H9 (cell line): ENCODE measurements around the gene PC. TPM values are rescaled to one million over a fixed set of nuclear protein-coding genes. Genes with fewer than 3 reads are reported as not detected.

Experiments used
- DNase-seq: peaks from one replicate; pipeline ENCODE4 v3.0.0-alpha.2; 2017
- H2AFZ ChIP-seq: one replicate; pipeline ENCODE4 v1.6.1; 2013; ENCODE audit warnings: mild to moderate bottlenecking, low read length, control low read depth, moderate library complexity
- H2AK5ac ChIP-seq: 2 replicates; pipeline ENCODE4 v1.6.1; 2013; ENCODE audit warnings: low read length, control low read depth, mixed read lengths; ENCODE audit not compliant: insufficient read length
- H2BK120ac ChIP-seq: one replicate; pipeline ENCODE4 v1.6.1; 2013; ENCODE audit warnings: low read depth, mild to moderate bottlenecking, low read length, control low read depth, inconsistent platforms; ENCODE audit not compliant: poor library complexity, severe bottlenecking
- H2BK12ac ChIP-seq: 2 replicates; pipeline ENCODE4 v1.6.1; 2013; ENCODE audit warnings: low read length, control low read depth, mixed read lengths, low read depth; ENCODE audit not compliant: insufficient read length
- H2BK15ac ChIP-seq: 2 replicates; pipeline ENCODE4 v1.6.1; 2013; ENCODE audit warnings: low read depth, low read length, control low read depth
- H2BK20ac ChIP-seq: one replicate; pipeline ENCODE4 v1.6.1; 2013; ENCODE audit warnings: low read depth, mild to moderate bottlenecking, low read length, control low read depth, inconsistent platforms; ENCODE audit not compliant: poor library complexity, severe bottlenecking
- H2BK5ac ChIP-seq: 2 replicates; pipeline ENCODE4 v1.6.1; 2013; ENCODE audit warnings: low read length, control low read depth, mixed read lengths; ENCODE audit not compliant: insufficient read length
- H3K14ac ChIP-seq: 2 replicates; pipeline ENCODE4 v1.6.1; 2013; ENCODE audit warnings: low read length, control low read depth; ENCODE audit not compliant: insufficient read depth
- H3K18ac ChIP-seq: 2 replicates; pipeline ENCODE4 v1.6.1; 2013; ENCODE audit warnings: low read depth, mild to moderate bottlenecking, mixed read lengths, low read length, control low read depth; ENCODE audit not compliant: insufficient read length
- H3K23ac ChIP-seq: 2 replicates; pipeline ENCODE4 v1.6.1; 2013; ENCODE audit warnings: low read length, control low read depth, mixed read lengths, low read depth; ENCODE audit not compliant: insufficient read length
- H3K23me2 ChIP-seq: 2 replicates; pipeline ENCODE4 v1.6.1; 2013; ENCODE audit warnings: low read depth, mild to moderate bottlenecking, mixed read lengths, low read length, control low read depth; ENCODE audit not compliant: insufficient read length, poor library complexity, severe bottlenecking
- H3K27ac ChIP-seq: 2 replicates; pipeline ENCODE4 v1.5.1; 2013; ENCODE audit warnings: low read length, control low read depth, mixed read lengths, low read depth; ENCODE audit not compliant: insufficient read length
- H3K27me3 ChIP-seq: 2 replicates; pipeline ENCODE4 v1.6.1; 2013; ENCODE audit warnings: low read length, control low read depth, inconsistent platforms; ENCODE audit not compliant: insufficient read depth
- H3K4ac ChIP-seq: 2 replicates; pipeline ENCODE4 v1.6.1; 2013; ENCODE audit warnings: low read depth, mild to moderate bottlenecking, control low read depth, inconsistent platforms, low read length, moderate library complexity
- H3K4me1 ChIP-seq: 2 replicates; pipeline ENCODE4 v1.6.1; 2013; ENCODE audit warnings: low read length, control low read depth, inconsistent platforms; ENCODE audit not compliant: insufficient read depth
- H3K4me2 ChIP-seq: 2 replicates; pipeline ENCODE4 v1.6.1; 2013; ENCODE audit warnings: low read length, control low read depth, mixed read lengths; ENCODE audit not compliant: insufficient read length, insufficient read depth
- H3K56ac ChIP-seq: 2 replicates; pipeline ENCODE4 v1.6.1; 2013; ENCODE audit warnings: low read depth, mild to moderate bottlenecking, mixed read lengths, low read length, control low read depth; ENCODE audit not compliant: insufficient read length
- H3K79me1 ChIP-seq: 2 replicates; pipeline ENCODE4 v1.6.1; 2013; ENCODE audit warnings: low read depth, mild to moderate bottlenecking, moderate library complexity, low read length, control low read depth, inconsistent platforms; ENCODE audit not compliant: insufficient read depth, poor library complexity, severe bottlenecking
- H3K79me2 ChIP-seq: 2 replicates; pipeline ENCODE4 v1.6.1; 2013; ENCODE audit warnings: low read length, control low read depth, inconsistent platforms; ENCODE audit not compliant: insufficient read depth
- H3K9ac ChIP-seq: 2 replicates; pipeline ENCODE4 v1.6.1; 2013; ENCODE audit warnings: low read length, control low read depth, mixed read lengths; ENCODE audit not compliant: insufficient read length; ENCODE audit errors: extremely low read depth
- H3K9me3 ChIP-seq: one replicate; pipeline ENCODE4 v1.6.1; 2013; ENCODE audit warnings: low read depth, low read length, inconsistent platforms; ENCODE audit not compliant: control insufficient read depth
- H3T11ph ChIP-seq: one replicate; pipeline ENCODE4 v1.6.1; 2013; ENCODE audit warnings: mild to moderate bottlenecking, low read length, control low read depth, inconsistent platforms
- H4K20me1 ChIP-seq: one replicate; pipeline ENCODE4 v1.6.1; 2013; ENCODE audit not compliant: control insufficient read depth, insufficient read length, insufficient read depth
- H4K5ac ChIP-seq: 2 replicates; pipeline ENCODE4 v1.6.1; 2013; ENCODE audit warnings: low read depth, mild to moderate bottlenecking, mixed read lengths, low read length, control low read depth; ENCODE audit not compliant: insufficient read length
- H4K8ac ChIP-seq: replicated peaks from 2 replicates; pipeline ENCODE4 v1.6.1; 2013; ENCODE audit warnings: low read length, control low read depth, mixed read lengths, low read depth; ENCODE audit not compliant: insufficient read length
- H4K91ac ChIP-seq: 2 replicates; pipeline ENCODE4 v1.6.1; 2013; ENCODE audit warnings: low read depth, mild to moderate bottlenecking, moderate library complexity, mixed read lengths, low read length, control low read depth; ENCODE audit not compliant: insufficient read length
- H3K27ac Mint-ChIP-seq, 3 experiments: 2 replicates in 2 of 3; 3 replicates in 1 of 3; pipeline ENCODE4 v1.8.0; 2020 to 2021; ENCODE audit warnings: mixed read lengths in 3 of 3, mild to moderate bottlenecking in 1 of 3, moderate library complexity in 1 of 3
- H3K27me3 Mint-ChIP-seq: 2 replicates; pipeline ENCODE4 v1.8.0; 2021; ENCODE audit warnings: low read depth, mild to moderate bottlenecking, moderate library complexity, mixed read lengths
- H3K36me3 Mint-ChIP-seq, 3 experiments: 2 replicates in 2 of 3; 3 replicates in 1 of 3; pipeline ENCODE4 v1.8.0; 2020 to 2021; ENCODE audit warnings: low read depth in 3 of 3, mixed read lengths in 3 of 3; ENCODE audit not compliant: insufficient read depth in 1 of 3
- H3K4me1 Mint-ChIP-seq, 2 experiments: 2 replicates each; pipeline ENCODE4 v1.8.0; 2020; ENCODE audit warnings: mixed read lengths in 2 of 2
- H3K4me3 Mint-ChIP-seq, 2 experiments: 2 replicates in 1 of 2; 3 replicates in 1 of 2; pipeline ENCODE4 v1.8.0; 2020 to 2021; ENCODE audit warnings: mild to moderate bottlenecking in 2 of 2, mixed read lengths in 2 of 2, moderate library complexity in 1 of 2
- H3K9me3 Mint-ChIP-seq, 2 experiments: 2 replicates in 1 of 2; 3 replicates in 1 of 2; pipeline ENCODE4 v1.8.0; 2020; ENCODE audit warnings: mild to moderate bottlenecking in 2 of 2, mixed read lengths in 2 of 2, moderate library complexity in 1 of 2
- CTCF ChIP-seq: fragments of 200-600 bp; sonication (generic); conservative IDR thresholded peaks from 3 replicates; pipeline ENCODE4 v1.8.0; 2021; ENCODE audit warnings: antibody characterized with exemption, mild to moderate bottlenecking
- WGBS: extraction: QIAGEN DNeasy Blood & Tissue Kit; methylation state at CpG from one replicate; pipeline ENCODE4 v1.1.7; 2013; ENCODE audit warnings: missing lambda C conversion rate, low lambda C conversion rate, mixed read lengths; ENCODE audit not compliant: insufficient read length; ENCODE audit errors: extremely low coverage; 5-methylcytosine and 5-hydroxymethylcytosine counted together
- total RNA-seq: library from RNA; stranded (reverse); gene quantifications from 2 replicates; pipeline ENCODE4 v1.2.1, GENCODE V29; 2021

PC gene
- total RNA-seq, 1 experiment from 2014 or later = 32.6 TPM

- Histone ChIP-seq H2BK5ac (no peak overlapping the region), H4K91ac (no peak overlapping the region), H3K56ac (no peak overlapping the region), H3K79me2 (no peaks in the 10 kb centered on the region), H3K23me2 (no peaks in the 10 kb centered on the region), H2AK5ac (no peak overlapping the region), H3K27ac (no peak overlapping the region), H2AFZ (no peak overlapping the region), H3T11ph (no peak overlapping the region), H3K14ac (no peak overlapping the region), H3K27me3 (no peaks in the 10 kb centered on the region), H3K4me1 (no peaks in the 10 kb centered on the region), H3K23ac (no peak overlapping the region), H4K8ac (no peak overlapping the region), H4K5ac (no peak overlapping the region), H2BK12ac (no peak overlapping the region), H3K4me2 (no peak overlapping the region), H3K79me1 (no peaks in the 10 kb centered on the region), H2BK120ac (no peak overlapping the region), H2BK15ac (no peak overlapping the region), H3K4ac (no peak overlapping the region), H4K20me1 (no peaks in the 10 kb centered on the region), H2BK20ac (no peak overlapping the region), H3K9ac (no peak overlapping the region), H3K18ac (no peak overlapping the region), H3K9me3 (no peaks in the 10 kb centered on the region)
- no peak overlapping the region for H3K4me3 Mint-ChIP-seq
- peaks cover 0 to 10% (median 3%) of the 10 kb centered on the region in 3 experiments; a peak in 4 of 7 replicates for H3K36me3 Mint-ChIP-seq
- no peak for DNase-seq
- no peak for TF ChIP-seq CTCF
- no peak overlapping the region for H3K27ac Mint-ChIP-seq
- H3K9me3 Mint-ChIP-seq = no peaks in the 10 kb centered on the region
- H3K27me3 Mint-ChIP-seq = no peaks in the 10 kb centered on the region
- H3K4me1 Mint-ChIP-seq = peaks cover 11 to 22% of the 10 kb centered on the region in 2 experiments
- WGBS = no CpG with 5 or more reads among the region's 7 CpGs
Observed at GRCh38 chr11:66866511-66866986, 91.6 kb downstream of the PC start.
